ENCODE measurements around the gene PITPNC1.
"Not testable (repeated sequence)": the region's sequence is repeated elsewhere in the genome, so short reads cannot be mapped to it uniquely, and the experiment has no call there.

The PITPNC1 gene

GRCh38 chr17:67557921-67558320, 180.8 kb downstream of the PITPNC1 start:
- DNase-seq = no peak

GRCh38 chr17:67558740-67559380, 181.8 kb downstream of the PITPNC1 start:
- DNase-seq = no peak

- no peak for DNase-seq
Measured at GRCh38 chr17:67559381-67559966, 182.4 kb downstream of the PITPNC1 start.

- DNase-seq = no peak
Measured at GRCh38 chr17:67562005-67562404, 184.9 kb downstream of the PITPNC1 start.

- no peak for DNase-seq
Measured at GRCh38 chr17:67563692-67564228, 186.7 kb downstream of the PITPNC1 start.

GRCh38 chr17:67565068-67565467, 188.0 kb downstream of the PITPNC1 start:
- DNase-seq = no peak

- no peak for DNase-seq
Measured at GRCh38 chr17:67566656-67567055, 189.6 kb downstream of the PITPNC1 start.

GRCh38 chr17:67569015-67569451, 192.0 kb downstream of the PITPNC1 start:
- no peak for DNase-seq

- no peak for DNase-seq
Measured at GRCh38 chr17:67569873-67570272, 192.8 kb downstream of the PITPNC1 start.

GRCh38 chr17:67570797-67571196, 193.7 kb downstream of the PITPNC1 start:
- DNase-seq = no peak

- DNase-seq = no peak
Measured at GRCh38 chr17:67571478-67571877, 194.4 kb downstream of the PITPNC1 start.

- no peak for DNase-seq
Measured at GRCh38 chr17:67573987-67574657, 197.0 kb downstream of the PITPNC1 start.

GRCh38 chr17:67574658-67575293, 197.7 kb downstream of the PITPNC1 start:
- DNase-seq = no peak

GRCh38 chr17:67575325-67575724, 198.2 kb downstream of the PITPNC1 start:
- no peak for DNase-seq

GRCh38 chr17:67576471-67577115, 199.5 kb downstream of the PITPNC1 start:
- no peak for DNase-seq

GRCh38 chr17:67577429-67578141, 200.5 kb downstream of the PITPNC1 start:
- DNase-seq = no peak

- DNase-seq = no peak
Measured at GRCh38 chr17:67578142-67578457, 201.0 kb downstream of the PITPNC1 start.

GRCh38 chr17:67578679-67579405, 201.8 kb downstream of the PITPNC1 start:
- DNase-seq = not testable (repeated sequence)

- no peak for DNase-seq
Measured at GRCh38 chr17:67582673-67583081, 205.6 kb downstream of the PITPNC1 start.

- DNase-seq = no peak
Measured at GRCh38 chr17:67585077-67585602, 208.1 kb downstream of the PITPNC1 start.

- no peak for DNase-seq
Measured at GRCh38 chr17:67588326-67588725, 211.2 kb downstream of the PITPNC1 start.
